Spleen (tissue), 11 donors: ENCODE measurements around the gene SLC29A2. TPM values are rescaled to one million over a fixed set of nuclear protein-coding genes. Genes with fewer than 3 reads are reported as not detected.
A peak's percentile ranks its signal among the peaks of the same experiment; 100 is the strongest.

Source experiments
- DNase-seq: peaks from one replicate; pipeline ENCODE4 v3.0.0-alpha.2; 2020
- H3K27ac ChIP-seq, 8 donors: fragments of 200-600 bp; sonication (generic) in 7 of 8; 1 replicate in 4 of 8; 2 replicates in 4 of 8; pipeline versions ENCODE4 v1.5.0 to v1.8.0; 2016 to 2021; ENCODE audit warnings: inconsistent platforms in 4 of 8, mild to moderate bottlenecking in 4 of 8, moderate library complexity in 1 of 8
- H3K27me3 ChIP-seq, 7 donors: fragments of 200-600 bp; sonication (generic) in 6 of 7; replicated peaks in 1 of 7; 1 replicate in 4 of 7; 2 replicates in 3 of 7; pipeline versions ENCODE4 v1.5.0 to v1.8.0; 2016 to 2021; ENCODE audit warnings: inconsistent platforms in 3 of 7, mild to moderate bottlenecking in 1 of 7
- H3K36me3 ChIP-seq, 6 donors: fragments of 200-600 bp; sonication (generic) in 5 of 6; 1 replicate in 4 of 6; 2 replicates in 2 of 6; pipeline versions ENCODE4 v1.5.0 to v1.8.0; 2016 to 2021; ENCODE audit warnings: inconsistent platforms in 2 of 6
- H3K4me1 ChIP-seq, 6 donors: fragments of 200-600 bp; sonication (generic) in 5 of 6; 1 replicate in 3 of 6; 2 replicates in 3 of 6; pipeline versions ENCODE4 v1.5.0 to v1.8.0; 2016 to 2021; ENCODE audit warnings: inconsistent platforms in 3 of 6
- H3K4me3 ChIP-seq, 8 donors: fragments of 200-600 bp; sonication (generic) in 7 of 8; 1 replicate in 4 of 8; 2 replicates in 4 of 8; pipeline versions ENCODE4 v1.5.0 to v1.8.0; 2016 to 2021; ENCODE audit warnings: inconsistent platforms in 4 of 8, mild to moderate bottlenecking in 4 of 8, moderate library complexity in 2 of 8
- H3K9me3 ChIP-seq, 8 donors: fragments of 200-600 bp; sonication (generic) in 7 of 8; 1 replicate in 4 of 8; 2 replicates in 4 of 8; pipeline versions ENCODE4 v1.5.0 to v1.8.0; 2016 to 2021; ENCODE audit warnings: inconsistent platforms in 4 of 8
- POLR2A ChIP-seq, 3 donors: fragments of 450-650 bp; IDR thresholded peaks; one replicate each; pipeline ENCODE4 v1.5.1; 2017; ENCODE audit warnings: antibody characterized with exemption in 3 of 3, mild to moderate bottlenecking in 1 of 3
- POLR2AphosphoS5 ChIP-seq, 3 donors: sonication (generic); formaldehyde crosslinking; IDR thresholded peaks; one replicate each; pipeline ENCODE4 v1.5.1; 2017; ENCODE audit warnings: antibody characterized with exemption in 3 of 3
- whole genome bisulfite sequencing, 5 donors: extraction: QIAGEN DNeasy Blood & Tissue Kit in 3 of 5; methylation state at CpG; one replicate each; pipeline versions ENCODE4 v1.1.5 to v1.1.7; 2013 to 2018; 5-methylcytosine and 5-hydroxymethylcytosine counted together
- intact Hi-C: fragments of 100-400 bp; cut with DNase I; formaldehyde crosslinking; loops from one replicate; pipeline ENCODE4 v1.15.0; 2023; ENCODE audit warnings: low total_unique reads
- polyA plus RNA-seq, 3 donors: library from polyadenylated mRNA; stranded (reverse); fragments of 200-250 nt; gene quantifications; one replicate each; pipeline ENCODE4 v1.2.1, GENCODE V29; 2013
- total RNA-seq, 7 donors: library from RNA; depleted of rRNA in 3 of 7; stranded (reverse); fragments of >200 nt in 3 of 7; fragmentation: NEBNext Ultra II Directional in 4 of 7; extraction: Animal tissue kit (Norgen Biotek cat#: 25700) in 4 of 7; gene quantifications; one replicate each; pipeline versions ENCODE4 v1.1.0 to v1.2.1, GENCODE V29; 2016 to 2021
- TF ChIP-seq, protein P1 (sequence below), 11 experiments: fragments of 200-600 bp in 7 of 11; fragments of 450-650 bp in 4 of 11; sonication (generic) in 4 of 11; IDR thresholded peaks in 8 of 11; conservative IDR thresholded peaks in 3 of 11; 1 replicate in 7 of 11; 2 replicates in 4 of 11; pipeline versions ENCODE4 v1.4.0 to v1.8.0; 2016 to 2021; ENCODE audit warnings: antibody characterized with exemption in 11 of 11, inconsistent platforms in 4 of 11, mild to moderate bottlenecking in 1 of 11
- donor health status: healthy with polysubstance abuse.
- donor health status: DM: no; HTN: no; CAD: no; lungs with moderate emphysema.
- donor health status: DM: no; HTN: no; CAD: no.
- donor health status: Bipolar disorder and iron deficiency.
- donor health status: healthy.
- donor health status: DM: no; HTN: no; CAD: no.
- donor health status: DM: yes; HTN: yes; CAD: no.

The SLC29A2 gene
- total and polyA plus RNA-seq, 10 donors, result 1.9 to 8.4 (median 4.5) TPM

DNA sequence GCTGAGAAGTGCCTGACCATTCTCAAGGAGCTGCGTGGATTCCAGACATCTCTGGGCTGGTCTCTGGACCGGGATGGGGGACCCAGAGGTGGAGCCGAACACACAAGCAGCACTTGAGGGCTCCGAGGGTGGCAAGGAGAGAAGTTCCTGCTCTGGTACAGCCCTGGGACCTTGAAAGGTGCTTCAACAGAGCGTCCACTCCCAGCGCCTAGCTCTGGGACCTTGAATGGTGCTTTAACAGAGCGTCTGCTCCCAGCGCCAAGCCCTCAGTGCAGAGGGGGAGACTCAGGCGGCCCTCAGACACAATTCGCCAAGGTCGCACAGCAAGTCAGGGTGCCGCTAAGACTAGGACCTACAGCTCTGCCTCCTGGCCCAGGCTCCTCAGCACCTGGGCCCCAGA, 38.6 kb upstream of the SLC29A2 start:
- Histone ChIP-seq H3K27ac (no peak overlapping the region), H3K9me3 (no peaks in the 10 kb centered on the region), H3K36me3 (no peaks in the 10 kb centered on the region), H3K27me3 (peaks cover 0 to 86% (median 21%) of the 10 kb centered on the region in 7 donors), H3K4me3 (no peak overlapping the region), H3K4me1 (peaks cover 5 to 16% (median 10%) of the 10 kb centered on the region in 6 donors)
- DNase-seq, result no peak
- intact Hi-C loops, result no loop called here
- WGBS, 5 donors, result 74 to 85% (median 79%) methylated on average over 5 to 12 of the region's 12 CpGs
- TF ChIP-seq POLR2A (IDR thresholded peaks at IDR 0.05) (no peak), POLR2AphosphoS5 (IDR thresholded peaks at IDR 0.05) (no peak)
- TF ChIP-seq, protein P1, sequence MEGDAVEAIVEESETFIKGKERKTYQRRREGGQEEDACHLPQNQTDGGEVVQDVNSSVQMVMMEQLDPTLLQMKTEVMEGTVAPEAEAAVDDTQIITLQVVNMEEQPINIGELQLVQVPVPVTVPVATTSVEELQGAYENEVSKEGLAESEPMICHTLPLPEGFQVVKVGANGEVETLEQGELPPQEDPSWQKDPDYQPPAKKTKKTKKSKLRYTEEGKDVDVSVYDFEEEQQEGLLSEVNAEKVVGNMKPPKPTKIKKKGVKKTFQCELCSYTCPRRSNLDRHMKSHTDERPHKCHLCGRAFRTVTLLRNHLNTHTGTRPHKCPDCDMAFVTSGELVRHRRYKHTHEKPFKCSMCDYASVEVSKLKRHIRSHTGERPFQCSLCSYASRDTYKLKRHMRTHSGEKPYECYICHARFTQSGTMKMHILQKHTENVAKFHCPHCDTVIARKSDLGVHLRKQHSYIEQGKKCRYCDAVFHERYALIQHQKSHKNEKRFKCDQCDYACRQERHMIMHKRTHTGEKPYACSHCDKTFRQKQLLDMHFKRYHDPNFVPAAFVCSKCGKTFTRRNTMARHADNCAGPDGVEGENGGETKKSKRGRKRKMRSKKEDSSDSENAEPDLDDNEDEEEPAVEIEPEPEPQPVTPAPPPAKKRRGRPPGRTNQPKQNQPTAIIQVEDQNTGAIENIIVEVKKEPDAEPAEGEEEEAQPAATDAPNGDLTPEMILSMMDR (IDR thresholded peaks at IDR 0.05 in 8 of 11, conservative IDR thresholded peaks at IDR 0.05 in 3 of 11), result no peak

DNA sequence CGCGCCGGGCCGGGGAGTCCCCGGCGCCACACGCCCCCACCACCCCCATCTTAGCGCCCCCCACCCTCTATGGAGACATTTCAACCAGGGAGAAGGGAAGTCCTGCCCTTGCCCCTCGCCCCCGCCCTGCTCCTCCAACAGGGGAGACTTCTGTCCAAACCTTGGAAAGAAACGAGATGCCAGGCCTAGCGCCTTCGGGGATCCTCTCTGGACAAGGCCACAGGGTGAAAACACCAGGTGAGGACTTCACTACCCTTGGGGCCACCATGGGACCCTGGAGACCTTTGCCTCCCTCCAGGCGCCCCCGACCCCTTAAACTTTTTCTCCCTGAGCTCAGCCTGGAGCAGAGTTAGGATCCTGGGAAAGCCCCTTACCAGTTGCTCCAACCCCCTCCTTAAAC, 37.7 kb upstream of the SLC29A2 start:
- 21 to 94% (median 50%) methylated on average over 2 to 15 of the region's 15 CpGs for WGBS, 5 donors
- no peaks in the 10 kb centered on the region for H3K36me3 ChIP-seq
- peak overlapping the region in 6 of 8 donors; percentile 34 to 63 (median 39) for H3K4me3 ChIP-seq
- H3K4me1 ChIP-seq, result peaks cover 5 to 16% (median 10%) of the 10 kb centered on the region in 6 donors
- TF ChIP-seq POLR2AphosphoS5 (IDR thresholded peaks at IDR 0.05) (no peak), POLR2A (IDR thresholded peaks at IDR 0.05) (no peak)
- TF ChIP-seq, protein P1 (IDR thresholded peaks at IDR 0.05 in 8 of 11, conservative IDR thresholded peaks at IDR 0.05 in 3 of 11), result no peak
- H3K27ac ChIP-seq, result peak overlapping the region in 1 of 8 donors; percentile 26
- H3K27me3 ChIP-seq, result peaks cover 0 to 79% (median 21%) of the 10 kb centered on the region in 7 donors
- DNase-seq, result no peak
- intact Hi-C loops, result loop anchor here (5.0 kb wide), 1 partner anchor 268 kb away; the partner anchor contains the start of gene RBM4B
- H3K9me3 ChIP-seq, result no peaks in the 10 kb centered on the region

DNA sequence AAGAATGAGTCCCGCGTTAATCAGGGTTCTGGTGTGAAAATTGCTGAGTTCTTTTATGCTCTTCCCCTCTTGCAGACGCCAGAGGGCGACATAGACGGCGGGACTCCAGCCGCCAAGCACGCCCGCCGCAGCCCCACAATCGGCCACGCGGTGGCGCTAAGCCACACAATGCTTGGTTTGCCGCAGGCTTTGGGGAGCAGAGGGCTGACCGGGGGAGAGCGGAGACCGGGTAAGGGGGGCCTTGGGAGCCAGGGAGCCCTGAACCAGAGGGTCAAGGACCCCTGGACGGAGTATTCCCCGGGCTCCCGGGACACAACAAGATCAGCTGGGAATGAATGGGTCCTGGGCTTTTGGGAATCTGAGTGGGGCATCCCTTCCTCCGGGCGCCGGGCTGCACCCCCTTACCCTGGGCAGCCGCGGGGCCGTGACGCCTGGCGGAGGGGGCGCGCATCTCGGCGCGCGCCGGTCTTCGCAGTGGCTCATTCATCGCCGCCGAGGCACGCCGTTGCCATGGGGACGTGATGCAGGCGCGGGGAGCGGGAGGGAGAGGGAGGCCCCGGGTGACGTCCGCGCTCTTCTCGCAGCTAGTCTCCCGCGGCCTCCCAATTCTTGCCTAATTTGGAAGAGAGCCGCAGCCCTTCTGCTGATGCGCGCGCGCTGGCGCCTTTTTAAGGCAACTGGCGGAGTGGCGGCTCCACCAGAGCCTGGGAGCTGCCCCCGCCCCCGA, 37.1 kb upstream of the SLC29A2 start:
- DNase-seq, result peak; percentile 97
- Histone ChIP-seq H3K4me3 (peak overlapping the region; percentile 3 to 63 (median 36)), H3K27ac (peak overlapping the region in 1 of 8 donors; percentile 26), H3K36me3 (no peaks in the 10 kb centered on the region), H3K4me1 (peaks cover 5 to 16% (median 10%) of the 10 kb centered on the region in 6 donors), H3K27me3 (peaks cover 0 to 77% (median 21%) of the 10 kb centered on the region in 7 donors), H3K9me3 (no peaks in the 10 kb centered on the region)
- TF ChIP-seq POLR2AphosphoS5 (IDR thresholded peaks at IDR 0.05), result peak; percentile 35 to 83 (median 67)
- no peak for TF ChIP-seq POLR2A (IDR thresholded peaks at IDR 0.05)
- TF ChIP-seq, protein P1 (IDR thresholded peaks at IDR 0.05 in 8 of 11, conservative IDR thresholded peaks at IDR 0.05 in 3 of 11), result peak; percentile 99 to 100 (median 100)
- WGBS, 5 donors, result 0 to 1% (median 0%) methylated on average over 38 to 63 of the region's 63 CpGs
- intact Hi-C loops, result loop anchor here (5.0 kb wide), 1 partner anchor 269 kb away; the partner anchor contains the start of gene RBM4B

DNA sequence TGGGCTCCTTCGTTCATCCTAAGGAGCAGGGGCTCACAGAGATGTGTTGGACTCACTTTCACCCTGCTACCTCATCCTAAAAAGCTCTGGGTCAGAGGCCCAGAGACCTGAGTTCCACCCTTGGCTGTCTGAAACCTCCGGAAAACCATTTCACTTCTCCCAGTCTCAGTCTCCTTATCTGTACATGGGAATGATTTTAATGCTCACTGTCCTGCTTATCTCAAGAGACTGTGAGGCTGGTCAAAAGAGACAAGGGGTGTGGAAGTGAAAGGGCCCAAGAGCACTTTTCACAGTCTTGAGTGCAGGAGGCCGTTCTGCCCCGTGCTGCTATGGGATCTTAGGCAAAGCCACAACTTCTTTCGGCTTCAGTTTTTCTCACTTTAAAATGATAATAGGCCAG, 36.1 kb upstream of the SLC29A2 start:
- no peak for TF ChIP-seq POLR2A (IDR thresholded peaks at IDR 0.05)
- TF ChIP-seq, protein P1 (IDR thresholded peaks at IDR 0.05 in 8 of 11, conservative IDR thresholded peaks at IDR 0.05 in 3 of 11), result no peak
- TF ChIP-seq POLR2AphosphoS5 (IDR thresholded peaks at IDR 0.05), result no peak

More for the DNA sequence above, 36.1 kb upstream of the SLC29A2 start:
- no peak overlapping the region for H3K4me3 ChIP-seq
- WGBS, 5 donors, result 56 to 76% (median 62%) methylated on average over 4 to 5 of the region's 5 CpGs
- H3K36me3 ChIP-seq, result no peaks in the 10 kb centered on the region
- H3K9me3 ChIP-seq, result no peaks in the 10 kb centered on the region
- H3K27me3 ChIP-seq, result peaks cover 0 to 79% (median 30%) of the 10 kb centered on the region in 7 donors
- no peak overlapping the region for H3K27ac ChIP-seq
- intact Hi-C loops, result loop anchor here (5.0 kb wide), 1 partner anchor 270 kb away; the partner anchor contains the start of gene RBM4B
- peaks cover 5 to 16% (median 10%) of the 10 kb centered on the region in 6 donors for H3K4me1 ChIP-seq
- no peak for DNase-seq
